Esophagus muscularis mucosa (tissue), 3 donors: Measurements from ENCODE around the gene SELENOO.

Experiments used
- CTCF ChIP-seq, 3 experiments: fragments of 200-600 bp in 2 of 3; fragments of 450-650 bp in 1 of 3; sonication (generic) in 2 of 3; IDR thresholded peaks; one replicate each; pipeline ENCODE4 v1.5.1; 2017 to 2019; ENCODE audit warnings: antibody characterized with exemption in 3 of 3, mild to moderate bottlenecking in 2 of 3, moderate library complexity in 1 of 3
- POLR2AphosphoS5 ChIP-seq, 2 donors: sonication (generic); formaldehyde crosslinking; IDR thresholded peaks; one replicate each; pipeline ENCODE4 v1.6.1; 2017; ENCODE audit warnings: antibody characterized with exemption in 2 of 2

- no peak for TF ChIP-seq CTCF (IDR thresholded peaks at IDR 0.05)
- no peak for TF ChIP-seq POLR2AphosphoS5 (IDR thresholded peaks at IDR 0.05)
Observed at GRCh38 chr22:50256258-50256862, 55.5 kb downstream of the SELENOO start.
